ENCODE data around the gene LIN52. TPM values are rescaled to one million over a fixed set of nuclear protein-coding genes. Genes with fewer than 3 reads are reported as not detected.

The LIN52 gene
- total RNA-seq, 3 donors from 2014 or later, result 11.1 to 13.0 (median 11.4) TPM

DNA sequence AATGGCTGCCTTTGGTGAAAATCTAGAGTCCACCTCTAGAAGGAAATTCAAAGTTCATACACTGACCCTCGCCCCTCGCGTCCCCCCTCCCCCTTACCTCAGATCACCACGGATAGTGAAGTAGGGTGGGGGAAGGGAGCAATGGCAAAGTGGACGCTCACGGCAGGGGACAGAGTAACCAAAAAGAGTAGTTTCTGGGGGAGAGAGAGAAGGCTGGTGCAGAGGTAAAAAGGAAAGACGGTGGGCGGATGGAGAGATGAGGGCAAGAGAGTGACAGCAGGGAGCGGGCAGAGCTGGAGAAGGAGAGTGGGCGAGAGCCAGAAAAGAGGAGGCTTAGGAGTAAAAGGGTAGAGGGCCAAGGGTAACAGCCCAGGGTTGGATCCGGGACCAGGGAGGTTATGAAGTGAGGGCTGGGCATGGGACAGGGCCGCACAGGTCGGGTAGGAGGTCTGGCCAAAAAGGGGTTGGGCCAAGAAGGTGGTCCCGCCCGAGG is 926 bp upstream of the LIN52 start:
- H3K9me3 ChIP-seq, result no peaks in the 10 kb centered on the region
- peak in 1 of 2 donors; percentile 20 for DNase-seq (ENCODE audit: low spot score in 2 of 2)
- H3K36me3 ChIP-seq, result no peaks in the 10 kb centered on the region
- H3K27ac ChIP-seq, result peak overlapping the region; percentile 89 to 95
- H3K4me3 ChIP-seq, result peak overlapping the region; percentile 77 to 89 (median 85)
- TF ChIP-seq, protein P1, sequence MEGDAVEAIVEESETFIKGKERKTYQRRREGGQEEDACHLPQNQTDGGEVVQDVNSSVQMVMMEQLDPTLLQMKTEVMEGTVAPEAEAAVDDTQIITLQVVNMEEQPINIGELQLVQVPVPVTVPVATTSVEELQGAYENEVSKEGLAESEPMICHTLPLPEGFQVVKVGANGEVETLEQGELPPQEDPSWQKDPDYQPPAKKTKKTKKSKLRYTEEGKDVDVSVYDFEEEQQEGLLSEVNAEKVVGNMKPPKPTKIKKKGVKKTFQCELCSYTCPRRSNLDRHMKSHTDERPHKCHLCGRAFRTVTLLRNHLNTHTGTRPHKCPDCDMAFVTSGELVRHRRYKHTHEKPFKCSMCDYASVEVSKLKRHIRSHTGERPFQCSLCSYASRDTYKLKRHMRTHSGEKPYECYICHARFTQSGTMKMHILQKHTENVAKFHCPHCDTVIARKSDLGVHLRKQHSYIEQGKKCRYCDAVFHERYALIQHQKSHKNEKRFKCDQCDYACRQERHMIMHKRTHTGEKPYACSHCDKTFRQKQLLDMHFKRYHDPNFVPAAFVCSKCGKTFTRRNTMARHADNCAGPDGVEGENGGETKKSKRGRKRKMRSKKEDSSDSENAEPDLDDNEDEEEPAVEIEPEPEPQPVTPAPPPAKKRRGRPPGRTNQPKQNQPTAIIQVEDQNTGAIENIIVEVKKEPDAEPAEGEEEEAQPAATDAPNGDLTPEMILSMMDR (IDR thresholded peaks at IDR 0.05), result no peak
- TF ChIP-seq POLR2AphosphoS5 (IDR thresholded peaks at IDR 0.05) (no peak), POLR2A (IDR thresholded peaks at IDR 0.05) (no peak)
- intact Hi-C loops (cut with DNase I; ENCODE audit: low total_unique reads), result no loop called here
- H3K27me3 ChIP-seq, result no peaks in the 10 kb centered on the region
- peaks cover 0 to 5% of the 10 kb centered on the region in 2 donors for H3K4me1 ChIP-seq

DNA sequence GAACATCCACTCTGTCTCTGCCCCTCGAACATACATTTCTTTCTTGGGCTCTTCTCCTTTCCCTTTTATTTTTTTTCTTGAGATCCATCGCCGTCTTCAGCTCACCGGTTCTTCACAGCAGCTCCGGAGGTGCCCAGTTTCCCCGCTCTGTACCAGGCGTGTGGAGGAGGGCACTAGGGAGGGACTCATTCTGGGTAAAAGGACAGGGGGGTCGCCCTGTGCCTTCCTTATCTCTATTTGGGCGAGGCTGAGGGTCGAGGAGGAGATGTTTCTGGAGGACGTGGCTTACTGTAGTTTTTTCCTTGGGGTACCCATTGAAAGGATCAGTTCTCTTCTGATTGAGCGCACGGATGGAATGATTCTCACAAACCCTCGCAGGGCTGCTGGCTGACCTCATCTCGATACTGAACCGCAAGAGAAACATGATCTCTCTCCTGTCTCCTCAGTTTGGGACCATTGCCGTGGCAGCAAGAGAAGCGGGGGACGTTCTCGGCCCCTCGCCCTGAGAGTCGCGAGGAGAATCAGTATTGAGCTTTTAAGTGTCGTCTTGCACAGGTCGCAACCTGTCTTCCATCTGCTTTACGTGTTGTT is 386 bp downstream of the LIN52 start:
- no peaks in the 10 kb centered on the region for H3K36me3 ChIP-seq
- no peaks in the 10 kb centered on the region for H3K27me3 ChIP-seq
- H3K27ac ChIP-seq, result peak overlapping the region; percentile 65 to 95
- intact Hi-C loops (cut with DNase I; ENCODE audit: low total_unique reads), result no loop called here
- TF ChIP-seq POLR2A (IDR thresholded peaks at IDR 0.05), result no peak
- TF ChIP-seq POLR2AphosphoS5 (IDR thresholded peaks at IDR 0.05), result no peak
- peaks cover 0 to 5% of the 10 kb centered on the region in 2 donors for H3K4me1 ChIP-seq
- peak in 1 of 2 donors; percentile 23 for DNase-seq (ENCODE audit: low spot score in 2 of 2)
- H3K9me3 ChIP-seq, result no peaks in the 10 kb centered on the region
- H3K4me3 ChIP-seq, result peak overlapping the region; percentile 76 to 89 (median 77)

DNA sequence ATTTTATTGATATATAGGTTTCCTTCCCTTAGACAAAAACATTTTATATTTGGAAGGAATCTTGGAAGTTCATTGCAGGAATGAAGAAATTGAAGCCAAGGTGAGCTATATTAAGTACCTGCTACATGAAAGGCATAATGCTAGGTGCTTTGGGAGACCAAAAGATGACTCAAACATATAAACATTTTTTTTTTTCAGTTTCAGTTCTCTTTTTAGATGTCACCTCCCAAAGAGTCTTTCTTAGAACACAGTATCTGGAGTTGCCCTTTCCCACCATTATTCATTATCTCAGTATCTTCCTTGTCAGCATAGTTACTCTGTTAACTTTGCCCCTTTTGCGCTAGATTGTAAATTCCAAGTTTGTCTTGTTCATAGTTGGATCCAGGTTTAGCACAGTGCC is 1.1 kb downstream of the LIN52 start:
- H3K9me3 ChIP-seq, result no peaks in the 10 kb centered on the region
- intact Hi-C loops (cut with DNase I; ENCODE audit: low total_unique reads), result no loop called here
- H3K36me3 ChIP-seq, result no peaks in the 10 kb centered on the region
- H3K4me3 ChIP-seq, result peak overlapping the region in 2 of 3 donors; percentile 77 to 89
- no peak for TF ChIP-seq POLR2A (IDR thresholded peaks at IDR 0.05)
- TF ChIP-seq POLR2AphosphoS5 (IDR thresholded peaks at IDR 0.05), result no peak
- TF ChIP-seq, protein P1 (IDR thresholded peaks at IDR 0.05), result no peak
- H3K27ac ChIP-seq, result no peak overlapping the region
- H3K4me1 ChIP-seq, result peaks cover 0 to 5% of the 10 kb centered on the region in 2 donors
- no peaks in the 10 kb centered on the region for H3K27me3 ChIP-seq
- DNase-seq (ENCODE audit: low spot score in 2 of 2), result no peak

DNA sequence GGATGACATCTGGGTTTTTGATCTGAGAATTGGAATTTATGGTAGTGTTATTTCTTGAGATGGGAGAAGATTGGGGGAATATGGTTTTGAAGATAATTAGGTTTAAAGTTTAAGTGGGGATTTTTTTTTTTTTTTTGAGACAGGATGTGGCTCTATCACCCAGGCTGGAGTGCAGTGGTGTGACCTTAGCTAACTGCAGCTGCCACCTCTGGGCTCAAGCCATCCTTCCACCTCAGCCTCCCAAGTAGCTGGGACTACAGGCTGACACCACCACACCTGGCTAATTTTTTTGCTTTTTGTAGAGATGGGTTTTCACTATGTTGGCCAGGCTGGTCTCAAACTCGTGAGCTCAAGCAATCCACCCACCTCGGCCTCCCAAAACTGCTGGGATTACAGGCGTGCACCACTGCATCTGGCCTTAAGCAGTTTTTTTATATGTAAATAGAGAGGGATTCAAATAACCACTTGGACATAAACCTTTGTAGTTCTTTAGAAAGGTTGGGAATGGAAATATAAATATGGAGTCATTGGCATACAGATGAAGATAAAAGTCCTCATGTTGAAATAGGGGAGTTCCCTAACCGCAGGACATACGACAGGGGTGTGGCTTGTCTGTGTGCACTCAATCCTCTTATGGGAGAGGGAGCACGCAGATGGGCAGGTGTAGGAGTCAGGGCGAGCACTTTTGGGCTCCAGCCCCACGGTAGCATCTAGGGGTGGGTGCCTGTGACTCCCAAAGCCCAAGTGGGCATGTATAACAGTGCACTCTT is 4.7 kb downstream of the LIN52 start:
- Histone ChIP-seq H3K4me1 (peaks cover 0 to 5% of the 10 kb centered on the region in 2 donors), H3K4me3 (no peak overlapping the region), H3K9me3 (no peaks in the 10 kb centered on the region), H3K27ac (no peak overlapping the region), H3K36me3 (no peaks in the 10 kb centered on the region), H3K27me3 (no peaks in the 10 kb centered on the region)
- TF ChIP-seq POLR2AphosphoS5 (IDR thresholded peaks at IDR 0.05) (no peak), POLR2A (IDR thresholded peaks at IDR 0.05) (no peak)
- TF ChIP-seq, protein P1 (IDR thresholded peaks at IDR 0.05), result no peak
- no peak for DNase-seq (ENCODE audit: low spot score in 2 of 2)
- intact Hi-C loops (cut with DNase I; ENCODE audit: low total_unique reads), result no loop called here

DNA sequence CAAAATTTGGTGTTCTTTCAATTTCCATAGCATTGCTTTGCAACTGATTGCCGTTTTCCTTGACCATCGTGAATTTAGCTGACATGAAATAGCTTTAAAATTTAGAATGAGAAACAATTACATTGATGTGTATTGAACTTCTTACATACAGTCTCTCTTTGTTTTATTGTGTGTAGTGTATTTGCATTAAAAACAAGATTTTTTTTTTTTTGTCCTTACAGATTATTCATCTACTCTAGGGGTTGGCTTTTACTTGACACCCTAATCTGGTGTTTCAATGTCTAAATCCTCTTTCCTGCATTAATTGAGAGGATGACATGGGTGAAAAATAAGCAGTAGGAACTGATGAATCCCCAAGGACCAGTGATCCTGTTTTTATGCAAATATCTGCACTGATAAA is 20.6 kb downstream of the LIN52 start:
- Histone ChIP-seq H3K4me1 (no peaks in the 10 kb centered on the region), H3K27ac (no peak overlapping the region), H3K36me3 (peaks cover 4% of the 10 kb centered on the region), H3K27me3 (no peaks in the 10 kb centered on the region), H3K9me3 (no peaks in the 10 kb centered on the region), H3K4me3 (no peak overlapping the region)
- intact Hi-C loops (cut with DNase I; ENCODE audit: low total_unique reads), result no loop called here
- TF ChIP-seq, protein P1 (IDR thresholded peaks at IDR 0.05), result no peak
- TF ChIP-seq POLR2A (IDR thresholded peaks at IDR 0.05) (no peak), POLR2AphosphoS5 (IDR thresholded peaks at IDR 0.05) (no peak)
- DNase-seq (ENCODE audit: low spot score in 2 of 2), result no peak

All from breast epithelium (tissue), 4 donors.